K562 (cell line): Measurements from ENCODE around the gene CCDC196. TPM values are rescaled to one million over a fixed set of nuclear protein-coding genes. Genes with fewer than 3 reads are reported as not detected.

Source experiments
- ARID1B ChIP-seq: fragments of 450-650 bp; IDR thresholded peaks from 2 replicates; pipeline ENCODE4 v1.6.1; 2016; ENCODE audit warnings: antibody characterized with exemption, mild to moderate bottlenecking, inconsistent platforms
- CBFA2T2 ChIP-seq: fragments of 450-650 bp; conservative IDR thresholded peaks from 2 replicates; pipeline ENCODE4 v1.6.1; 2017; ENCODE audit warnings: mild to moderate bottlenecking
- CHD7 ChIP-seq: fragments of 200-600 bp; sonication (generic); IDR thresholded peaks from one replicate; pipeline ENCODE4 v1.6.1; 2012; ENCODE audit warnings: mild to moderate bottlenecking, low read depth, low read length, inconsistent platforms
- ESRRA ChIP-seq: fragments of 450-650 bp; IDR thresholded peaks from 2 replicates; pipeline ENCODE4 v1.6.1; 2014; ENCODE audit warnings: low read depth, mild to moderate bottlenecking, moderate library complexity, borderline replicate concordance
- FUS ChIP-seq: fragments of 200-400 bp; formaldehyde crosslinking; optimal IDR thresholded peaks from 2 replicates; pipeline ENCODE3; 2017; ENCODE audit warnings: low read depth, low read length
- GTF2E2 ChIP-seq: fragments of 200-800 bp; sonication (Bioruptor generic); IDR thresholded peaks from 2 replicates; pipeline ENCODE4 v1.6.1; 2016; ENCODE audit warnings: missing genetic modification characterization, missing compliant biosample characterization
- KDM4B ChIP-seq, 2 experiments: fragments of 450-650 bp in 1 of 2; sonication (generic) in 1 of 2; IDR thresholded peaks; 2 replicates each; pipeline ENCODE4 v1.6.1; 2016 to 2017; ENCODE audit warnings: borderline replicate concordance in 2 of 2, antibody characterized with exemption in 1 of 2, low read depth in 1 of 2, mild to moderate bottlenecking in 1 of 2
- KLF10 ChIP-seq: fragments of 250-450 bp; sonication (Bioruptor Pico); IDR thresholded peaks from 2 replicates; pipeline ENCODE4 v1.6.1; 2021; ENCODE audit warnings: matching md5 sums
- L3MBTL2 ChIP-seq: fragments of 450-650 bp; IDR thresholded peaks from 2 replicates; pipeline ENCODE4 v1.6.1; 2016; ENCODE audit warnings: mild to moderate bottlenecking, moderate library complexity
- NBN ChIP-seq: fragments of 450-650 bp; IDR thresholded peaks from 2 replicates; pipeline ENCODE4 v1.6.1; 2016; ENCODE audit warnings: low read depth, mild to moderate bottlenecking
- NEUROD1 ChIP-seq: fragments of 150-350 bp; IDR thresholded peaks from 2 replicates; pipeline ENCODE4 v1.6.1; 2014; ENCODE audit warnings: borderline replicate concordance, low read length, low read depth; ENCODE audit not compliant: partially characterized antibody
- PHF21A ChIP-seq: fragments of 450-650 bp; IDR thresholded peaks from 2 replicates; pipeline ENCODE4 v1.6.1; 2017; ENCODE audit warnings: low read depth, borderline replicate concordance
- SMARCC2 ChIP-seq: fragments of 450-650 bp; IDR thresholded peaks from 2 replicates; pipeline ENCODE4 v1.6.1; 2017; ENCODE audit warnings: antibody characterized with exemption, moderate library complexity, mild to moderate bottlenecking, low read depth
- SOX6 ChIP-seq: fragments of 450-650 bp; IDR thresholded peaks from 2 replicates; pipeline ENCODE4 v1.6.1; 2014; ENCODE audit warnings: mild to moderate bottlenecking
- SRSF7 ChIP-seq: fragments of 200-400 bp; formaldehyde crosslinking; optimal IDR thresholded peaks from 2 replicates; pipeline ENCODE3; 2017; ENCODE audit warnings: mild to moderate bottlenecking, low read depth, low read length
- TRIM24 ChIP-seq, 2 experiments: fragments of 450-650 bp; IDR thresholded peaks; 2 replicates each; pipeline ENCODE4 v1.6.1; 2016
- USF2 ChIP-seq: sonication (generic); formaldehyde crosslinking; IDR thresholded peaks from 2 replicates; pipeline ENCODE4 v1.5.0; 2020; ENCODE audit warnings: missing genetic modification reagents
- ZNF589 ChIP-seq: fragments of 200-800 bp; sonication (Bioruptor generic); IDR thresholded peaks from 2 replicates; pipeline ENCODE4 v1.6.1; 2016; ENCODE audit warnings: low read depth, missing genetic modification characterization, missing compliant biosample characterization
- polyA plus RNA-seq, 8 experiments: library from polyadenylated mRNA; depleted of rRNA in 4 of 8; stranded (reverse) in 5 of 8; unstranded in 3 of 8; fragments of >200 nt; fragmentation: Nextera tagmentation in 2 of 8; fragmentation: Illumina TruSeq in 1 of 8; extraction: Ambion mirVana in 2 of 8; extraction: Trizol in 1 of 8; gene quantifications; 2 replicates each; pipeline versions ENCODE4 v1.2.1 to v1.2.3, GENCODE V29; 2011 to 2014; ENCODE audit warnings: inconsistent platforms in 1 of 8, missing spikeins in 1 of 8
- total RNA-seq, 7 experiments: library from RNA; depleted of rRNA in 6 of 7; stranded (reverse); fragments of >200 nt in 6 of 7; fragmentation: Illumina TruSeq in 2 of 7; extraction: Trizol in 2 of 7; gene quantifications; 2 replicates each; pipeline versions ENCODE4 v1.2.1 to v1.2.3, GENCODE V29; 2011 to 2021; ENCODE audit warnings: low replicate concordance in 1 of 7

CCDC196 gene
- total and polyA plus RNA-seq, 9 of the 15 experiments (the other 6 are each of a cell fraction or from before 2014, with no cell fraction given), result not detected

- TF ChIP-seq CHD7 (no peak), NEUROD1 (no peak), SMARCC2 (0 out of 2 replicates have a peak, but pooled peaks have one; percentile 41), TRIM24 (IDR thresholded peaks at IDR 0.05) (peak in 1 of 2 experiments; percentile 68; a peak in 3 of 4 replicates), USF2 (CRISPR knock-in tag) (no peak), KLF10 (CRISPR knock-in tag) (no peak), FUS (no peak), PHF21A (no peak), GTF2E2 (tag) (no peak), ESRRA (0 out of 2 replicates have a peak, but pooled peaks have one; percentile 16), CBFA2T2 (peak; percentile 87), KDM4B (IDR thresholded peaks at IDR 0.05; ENCODE audit: borderline replicate concordance in 2 of 2, low read depth in 1 of 2) (no peak), ZNF589 (CRISPR knock-in tag) (no peak), L3MBTL2 (peak; percentile 70), ARID1B (peak; percentile 91), SRSF7 (no peak), SOX6 (peak; percentile 93), NBN (no peak)
Measured at GRCh38 chr14:66471584-66471983, 14.6 kb upstream of the CCDC196 start (continued).
